SW480 (cell line): ENCODE measurements around the gene FCHO2.

Experiments used
- DNase-seq: peaks from one replicate; pipeline ENCODE4 v3.0.0-alpha.2; 2016; ENCODE audit warnings: low spot score

The FCHO2 gene

DNA sequence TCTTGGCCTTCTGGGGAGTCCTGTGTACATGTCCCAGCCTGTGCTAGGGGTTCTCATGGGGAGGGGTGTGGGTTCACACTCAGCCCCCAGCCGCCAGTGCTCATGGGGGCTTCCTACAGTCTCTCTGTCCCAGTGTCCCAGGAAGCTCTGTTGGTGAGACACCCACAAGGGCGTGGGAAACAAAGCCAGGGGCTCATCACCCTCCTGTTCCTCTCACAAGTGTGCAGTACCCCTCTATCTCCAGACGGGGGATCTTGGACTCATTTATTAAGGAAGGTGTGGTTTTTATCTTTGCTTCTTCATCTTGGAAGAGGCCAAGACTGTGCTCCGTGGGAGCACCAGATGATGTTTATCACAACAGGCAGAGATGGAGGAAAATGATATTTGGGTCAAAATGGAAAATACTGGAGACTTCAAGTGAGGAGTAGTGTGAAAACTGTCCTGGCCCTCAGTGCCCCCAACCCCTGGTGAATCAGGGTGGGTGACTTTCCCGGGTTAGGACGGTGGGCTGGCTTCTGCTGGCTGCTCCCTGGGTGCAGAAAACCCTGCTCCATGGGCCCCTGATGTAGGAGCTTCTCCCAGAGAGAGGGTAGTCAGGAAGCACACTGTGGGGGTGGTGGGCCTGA lies 179.7 kb downstream of the FCHO2 start:
- DNase-seq: no peak

DNA sequence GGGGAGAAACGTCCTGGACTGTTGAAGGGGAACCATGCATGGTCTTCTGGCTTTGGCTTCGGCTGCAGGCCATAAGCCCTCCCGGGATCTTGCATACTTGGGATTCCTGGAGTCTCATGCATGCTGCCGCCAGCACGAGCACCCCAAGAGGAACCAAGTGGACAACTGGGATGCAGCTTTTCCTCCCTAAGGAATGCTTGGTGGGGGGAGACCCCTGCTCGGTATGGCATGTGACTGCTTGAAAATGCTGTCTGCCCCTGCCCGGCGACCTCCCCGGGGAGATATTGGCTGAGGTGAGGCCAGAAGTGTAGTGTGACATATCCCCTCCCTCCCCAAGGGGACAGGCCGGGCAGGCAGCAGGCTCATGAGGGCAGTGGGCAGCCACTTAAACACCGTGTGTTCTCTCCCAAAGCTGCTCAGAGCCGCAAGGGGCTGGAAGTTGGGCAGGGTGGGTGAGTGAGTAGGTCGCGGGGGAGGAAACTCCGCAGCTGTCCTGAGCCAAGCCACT lies 180.3 kb downstream of the FCHO2 start:
- DNase-seq: no peak

DNA sequence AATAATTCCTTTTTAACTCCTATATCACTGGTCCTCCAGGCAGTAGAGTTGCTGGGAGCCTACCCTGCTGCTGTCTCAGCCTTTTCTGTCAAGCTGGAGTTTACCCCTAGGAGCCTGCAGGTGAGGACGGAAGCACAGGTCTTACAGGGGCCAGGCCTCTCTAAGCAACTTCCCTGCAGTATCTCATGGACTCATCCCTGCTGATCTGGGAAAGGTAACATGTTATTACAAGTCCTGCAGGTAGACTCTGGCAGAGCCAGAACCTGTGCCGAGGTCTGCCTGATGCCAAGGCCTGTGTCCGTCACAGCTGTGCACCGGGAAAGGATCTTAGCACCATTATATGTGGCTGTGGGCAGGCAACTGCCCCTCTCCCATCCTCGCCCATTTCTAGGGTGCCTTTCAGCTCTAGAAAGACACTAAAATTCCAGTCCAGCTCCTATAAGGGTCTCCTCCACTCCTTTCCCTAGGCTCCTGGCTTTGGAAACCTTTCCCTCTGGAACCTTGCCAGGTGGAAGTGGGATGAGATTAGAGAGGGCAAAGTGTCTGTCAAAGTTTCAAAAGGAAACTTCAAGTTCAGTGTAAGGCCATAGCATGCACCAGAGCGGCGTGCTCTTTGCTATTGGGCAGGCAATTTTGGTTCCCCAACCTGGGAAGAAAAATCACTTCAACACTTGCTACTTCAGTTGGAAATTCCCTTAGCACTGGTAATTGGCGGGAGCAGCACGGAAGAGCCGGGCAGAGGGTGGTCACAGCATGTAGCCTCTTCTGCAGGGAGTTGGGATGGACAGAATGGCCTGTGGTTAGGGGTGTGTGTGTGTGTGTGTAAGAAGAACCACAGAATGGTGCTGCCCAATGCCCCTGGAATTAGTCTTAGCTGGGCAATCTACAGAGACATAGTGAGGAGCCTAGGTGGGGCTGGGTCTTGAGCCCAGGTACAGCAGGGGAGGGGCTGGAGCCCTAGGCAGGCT lies 182.0 kb downstream of the FCHO2 start:
- no peak for DNase-seq

DNA sequence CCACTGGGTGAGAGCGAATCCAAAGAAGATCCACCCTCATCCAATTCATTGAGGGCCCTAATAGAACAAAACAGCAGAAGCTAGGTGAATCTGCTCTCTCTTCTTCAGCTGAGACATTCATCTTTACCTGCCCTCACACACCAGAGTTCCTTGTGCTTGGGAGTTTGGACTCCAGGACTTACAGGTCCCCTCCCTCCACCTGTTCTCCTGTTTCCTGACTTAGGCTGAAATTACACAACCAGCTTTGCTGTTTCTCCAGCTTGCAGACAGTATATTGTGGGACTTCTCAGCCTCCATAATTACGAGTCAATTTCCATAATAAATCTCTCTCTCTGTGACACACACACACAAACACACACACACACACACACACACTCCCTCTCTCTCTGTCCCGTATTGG lies 183.6 kb downstream of the FCHO2 start:
- DNase-seq: no peak
